K562 (cell line): ENCODE results near the gene COX10. TPM values are rescaled to one million over a fixed set of nuclear protein-coding genes. Genes with fewer than 3 reads are reported as not detected.

ENCODE experiments used
- ATAC-seq: fragments of 200-7000 bp; cut with Tn5 transposase; 3 replicates; pipeline ENCODE4 v1.9.1; 2020; ENCODE audit warnings: moderate library complexity
- BruUV-seq: library from RNA; stranded (reverse); fragments of 400-500 nt; replicated peaks from 2 replicates; lab custom pipeline; 2021; lab: Mats Ljungman, UMichigan
- CTCF ChIA-PET: fragments of 300-600 bp; formaldehyde crosslinking; extraction: SDS; loops from one replicate; lab custom pipeline; 2021; ENCODE audit warnings: low intra/inter-chr PET ratio; lab: Yijun Ruan, JAX
- POLR2A ChIA-PET: fragments of 300-600, 350-650 bp; sonication (Branson Sonifier 250); formaldehyde crosslinking; extraction: SDS; loops from one replicate; lab custom pipeline; 2021; ENCODE audit warnings: antibody characterized with exemption, inconsistent platforms; lab: Yijun Ruan, JAX
- DNase-seq, 4 experiments: peaks; one replicate each; pipeline versions ENCODE4 v3.0.0 to v3.0.0-alpha.2; 2011 to 2018; ENCODE audit warnings: low spot score in 3 of 4, mixed read lengths in 3 of 4; ENCODE audit errors: extremely low read depth in 1 of 4
- FAIRE-seq: peaks from 2 replicates; lab custom pipeline; 2011; peaks lifted over from hg19 to GRCh38; lab: Jason Lieb, UNC
- H2AFZ ChIP-seq: 2 replicates; pipeline ENCODE4 v1.6.0; 2011; ENCODE audit warnings: low read depth, low read length, control low read depth, inconsistent platforms
- H3K27ac ChIP-seq: fragments of 200-600 bp; 3 replicates; pipeline ENCODE4 v1.8.0; 2011; ENCODE audit warnings: low read depth, mild to moderate bottlenecking, control low read depth, inconsistent platforms, low read length, moderate library complexity, mixed read lengths; ENCODE audit errors: extremely low read depth
- H3K27me3 ChIP-seq, 2 experiments: fragments of 300-600 bp in 1 of 2; 2 replicates in 1 of 2; 3 replicates in 1 of 2; pipeline versions ENCODE4 v1.6.0 to v1.8.0; 2011; ENCODE audit warnings: inconsistent platforms in 2 of 2, low read length in 2 of 2, mild to moderate bottlenecking in 1 of 2, mixed read lengths in 1 of 2, moderate library complexity in 1 of 2; ENCODE audit not compliant: control insufficient read depth in 2 of 2, insufficient read depth in 2 of 2
- H3K36me3 ChIP-seq: fragments of 300-600 bp; 3 replicates; pipeline ENCODE4 v1.8.0; 2011; ENCODE audit warnings: mild to moderate bottlenecking, low read length, inconsistent platforms; ENCODE audit not compliant: control insufficient read depth, insufficient read depth
- H3K4me1 ChIP-seq, 2 experiments: fragments of 200-600 bp in 1 of 2; replicated peaks in 1 of 2; 2 replicates in 1 of 2; 3 replicates in 1 of 2; pipeline versions ENCODE4 v1.5.1 to v1.8.0; 2011; ENCODE audit warnings: inconsistent platforms in 2 of 2, low read length in 2 of 2, mild to moderate bottlenecking in 1 of 2, mixed read lengths in 1 of 2, moderate library complexity in 1 of 2; ENCODE audit not compliant: control insufficient read depth in 2 of 2, insufficient read depth in 2 of 2
- H3K4me2 ChIP-seq: 2 replicates; pipeline ENCODE4 v1.6.1; 2011; ENCODE audit warnings: low read length, control low read depth, inconsistent platforms, mixed read lengths; ENCODE audit not compliant: insufficient read depth
- H3K4me3 ChIP-seq: fragments of 200-600 bp; sonication (generic), shearing (Covaris generic); 2 replicates; pipeline ENCODE4 v1.5.1; 2016; ENCODE audit warnings: control low read depth, inconsistent platforms
- H3K79me2 ChIP-seq: fragments of 200-600 bp; 3 replicates; pipeline ENCODE4 v1.8.0; 2011; ENCODE audit warnings: low read length, inconsistent platforms; ENCODE audit not compliant: control insufficient read depth, insufficient read depth
- H3K9ac ChIP-seq, 2 experiments: 2 replicates each; pipeline versions ENCODE4 v1.6.0 to v1.6.1; 2011; ENCODE audit warnings: low read depth in 2 of 2, low read length in 2 of 2, control low read depth in 1 of 2, inconsistent platforms in 1 of 2, mild to moderate bottlenecking in 1 of 2, mixed read lengths in 1 of 2; ENCODE audit not compliant: insufficient read depth in 1 of 2
- H3K9me1 ChIP-seq: one replicate; pipeline ENCODE4 v1.6.0; 2011; ENCODE audit warnings: inconsistent platforms, mild to moderate bottlenecking, low read length, moderate library complexity; ENCODE audit not compliant: control insufficient read depth, insufficient read depth
- H3K9me3 ChIP-seq: replicated peaks from 2 replicates; pipeline ENCODE4 v1.5.1; 2011; ENCODE audit warnings: low read depth, low read length, inconsistent platforms; ENCODE audit not compliant: control insufficient read depth, insufficient read depth
- H4K20me1 ChIP-seq: replicated peaks from 2 replicates; pipeline ENCODE4 v1.6.1; 2011; ENCODE audit warnings: low read length, inconsistent platforms, mixed read lengths; ENCODE audit not compliant: control insufficient read depth, insufficient read depth
- ATF1 ChIP-seq, 2 experiments: fragments of 450-650 bp in 1 of 2; IDR thresholded peaks; 2 replicates each; pipeline ENCODE4 v1.6.1; 2016; ENCODE audit warnings: missing compliant biosample characterization in 1 of 2, missing genetic modification characterization in 1 of 2
- CAMTA2 ChIP-seq: fragments of 250-450 bp; sonication (Bioruptor Pico); conservative IDR thresholded peaks from 2 replicates; pipeline ENCODE4 v1.5.1; 2022
- E2F1 ChIP-seq: sonication (generic); formaldehyde crosslinking; IDR thresholded peaks from 2 replicates; pipeline ENCODE4 v1.8.1; 2023; ENCODE audit warnings: mild to moderate bottlenecking, missing genetic modification reagents, moderate library complexity
- IFI16 ChIP-seq: fragments of 250-450 bp; sonication (Bioruptor Pico); IDR thresholded peaks from 2 replicates; pipeline ENCODE4 v2.1.2; 2022; ENCODE audit warnings: mild to moderate bottlenecking, inconsistent platforms
- JUN ChIP-seq, 2 experiments: sonication (generic) in 1 of 2; formaldehyde crosslinking in 1 of 2; IDR thresholded peaks; 2 replicates each; pipeline versions ENCODE4 v1.6.1 to v1.8.0; 2012 to 2022; ENCODE audit warnings: borderline replicate concordance in 2 of 2, mild to moderate bottlenecking in 2 of 2, improper control_type of control experiment in 1 of 2, low read depth in 1 of 2, low read length in 1 of 2, missing genetic modification reagents in 1 of 2
- KAT2B ChIP-seq: IDR thresholded peaks from one replicate; pipeline ENCODE4 v1.6.1; 2012; ENCODE audit warnings: low read depth, mild to moderate bottlenecking, control low read depth, inconsistent platforms, low read length, moderate library complexity
- MBD2 ChIP-seq: sonication (generic); IDR thresholded peaks from 2 replicates; pipeline ENCODE4 v1.6.1; 2016; ENCODE audit warnings: low read depth, borderline replicate concordance
- MYC ChIP-seq, 2 experiments: fragments of 250-450 bp in 1 of 2; sonication (Bioruptor Pico) in 1 of 2; IDR thresholded peaks; 2 replicates each; pipeline versions ENCODE4 v1.5.1 to v1.6.1; 2012 to 2021; ENCODE audit warnings: low read depth in 2 of 2, borderline replicate concordance in 1 of 2, improper control_type of control experiment in 1 of 2, low read length in 1 of 2, mild to moderate bottlenecking in 1 of 2, moderate library complexity in 1 of 2
- NCOA1 ChIP-seq: fragments of 450-650 bp; IDR thresholded peaks from 2 replicates; pipeline ENCODE4 v1.6.1; 2016; ENCODE audit warnings: low read depth
- PHF21A ChIP-seq: fragments of 450-650 bp; IDR thresholded peaks from 2 replicates; pipeline ENCODE4 v1.6.1; 2017; ENCODE audit warnings: low read depth, borderline replicate concordance
- PYGO2 ChIP-seq: fragments of 450-650 bp; IDR thresholded peaks from 2 replicates; pipeline ENCODE4 v1.6.1; 2016; ENCODE audit warnings: mild to moderate bottlenecking, missing genetic modification characterization, moderate library complexity, missing compliant biosample characterization
- RBM15 ChIP-seq: fragments of 200-400 bp; formaldehyde crosslinking; IDR thresholded peaks from 2 replicates; pipeline ENCODE4 v1.6.1; 2018; ENCODE audit warnings: mild to moderate bottlenecking, low read length, moderate library complexity; ENCODE audit not compliant: insufficient read depth
- TRIM28 ChIP-seq: fragments of 450-650 bp; IDR thresholded peaks from 2 replicates; pipeline ENCODE4 v1.6.1; 2017
- ZNF668 ChIP-seq: fragments of 250-450 bp; sonication (Bioruptor Pico); IDR thresholded peaks from 2 replicates; pipeline ENCODE4 v1.8.0; 2022; ENCODE audit warnings: mild to moderate bottlenecking, inconsistent platforms
- WGBS: fragments of 100-300 bp; shearing (Covaris generic); methylation state at CpG from one replicate; pipeline ENCODE4 v1.1.6; 2016; ENCODE audit warnings: low coverage, mixed read lengths; ENCODE audit not compliant: insufficient coverage; ENCODE audit errors: missing lambda C conversion rate; 5-methylcytosine and 5-hydroxymethylcytosine counted together
- in situ Hi-C: fragments of 300-500 bp; cut with MboI; formaldehyde crosslinking; loops from 4 replicates; pipeline ENCODE4 v1.15.0; 2018; ENCODE audit warnings: inconsistent platforms, mixed read lengths
- intact Hi-C: fragments of 100-400 bp; cut with micrococcal nuclease; formaldehyde crosslinking; loops from 2 replicates; pipeline ENCODE4 v1.14.2; 2022
- polyA plus RNA-seq, 8 experiments: library from polyadenylated mRNA; depleted of rRNA in 4 of 8; stranded (reverse) in 5 of 8; unstranded in 3 of 8; fragments of >200 nt; fragmentation: Nextera tagmentation in 2 of 8; fragmentation: Illumina TruSeq in 1 of 8; extraction: Ambion mirVana in 2 of 8; extraction: Trizol in 1 of 8; gene quantifications; 2 replicates each; pipeline versions ENCODE4 v1.2.1 to v1.2.3, GENCODE V29; 2011 to 2014; ENCODE audit warnings: inconsistent platforms in 1 of 8, missing spikeins in 1 of 8
- total RNA-seq, 7 experiments: library from RNA; depleted of rRNA in 6 of 7; stranded (reverse); fragments of >200 nt in 6 of 7; fragmentation: Illumina TruSeq in 2 of 7; extraction: Trizol in 2 of 7; gene quantifications; 2 replicates each; pipeline versions ENCODE4 v1.2.1 to v1.2.3, GENCODE V29; 2011 to 2021; ENCODE audit warnings: low replicate concordance in 1 of 7
- TF ChIP-seq, protein P1 (sequence below): fragments of 450-650 bp; formaldehyde crosslinking; IDR thresholded peaks from 2 replicates; pipeline ENCODE4 v1.4.0; 2020; ENCODE audit warnings: mild to moderate bottlenecking, moderate library complexity
- TF ChIP-seq, protein P2 (sequence below): fragments of 450-650 bp; IDR thresholded peaks from 2 replicates; pipeline ENCODE4 v1.6.1; 2016; ENCODE audit warnings: low read depth, mild to moderate bottlenecking, moderate library complexity
- TF ChIP-seq, protein P3 (sequence below), 2 experiments: fragments of 450-650 bp in 1 of 2; sonication (generic) in 1 of 2; formaldehyde crosslinking; conservative IDR thresholded peaks; 2 replicates each; pipeline versions ENCODE4 v1.4.0 to v1.8.1; 2020 to 2022; ENCODE audit warnings: mild to moderate bottlenecking in 1 of 2, missing genetic modification reagents in 1 of 2

The COX10 gene
- total and polyA plus RNA-seq, 9 of the 15 experiments (the other 6 are each of a cell fraction or from before 2014, with no cell fraction given), result 10.3 to 26.4 (median 17.8) TPM

- no peak overlapping the region for H3K27ac ChIP-seq
- H3K4me2 ChIP-seq, result no peak overlapping the region
- no peaks in the 10 kb centered on the region for H3K9me1 ChIP-seq
- intact Hi-C loops, result no loop called here
- H3K36me3 ChIP-seq, result no peaks in the 10 kb centered on the region
- in situ Hi-C loops, result no loop called here
- DNase-seq (no peak), ATAC-seq (no peak), FAIRE-seq (no peak)
- no peaks in the 10 kb centered on the region for H3K9me3 ChIP-seq
- POLR2A ChIA-PET, result no interaction called here
- H2AFZ ChIP-seq, result no peak overlapping the region
- no peak overlapping the region for H3K9ac ChIP-seq
- CTCF ChIA-PET, result no interaction called here
- BruUV-seq, result no TSS peak
- no peaks in the 10 kb centered on the region; a peak in 1 of 5 replicates for H3K4me1 ChIP-seq
- no peaks in the 10 kb centered on the region for H3K79me2 ChIP-seq
- H3K27me3 ChIP-seq, result no peaks in the 10 kb centered on the region
- WGBS, result 54% methylated on average over 5 of the region's 7 CpGs
- H3K4me3 ChIP-seq, result no peak overlapping the region
- H4K20me1 ChIP-seq, result no peaks in the 10 kb centered on the region
- TF ChIP-seq PHF21A (no peak), CAMTA2 (CRISPR knock-in tag) (no peak), TRIM28 (no peak), JUN (IDR thresholded peaks at IDR 0.05; ENCODE audit: borderline replicate concordance, low read depth, low read length) (no peak), JUN (CRISPR knock-in tag; IDR thresholded peaks at IDR 0.05; ENCODE audit: borderline replicate concordance) (no peak), KAT2B (no peak), MYC (IDR thresholded peaks at IDR 0.05; ENCODE audit: low read depth, low read length) (no peak), MYC (CRISPR knock-in tag; IDR thresholded peaks at IDR 0.05; ENCODE audit: borderline replicate concordance, low read depth) (no peak), ZNF668 (CRISPR knock-in tag) (no peak), PYGO2 (tag) (no peak), MBD2 (no peak), E2F1 (no peak), IFI16 (no peak), ATF1 (CRISPR knock-in tag; IDR thresholded peaks at IDR 0.05) (no peak), ATF1 (tag; IDR thresholded peaks at IDR 0.05) (no peak), NCOA1 (no peak), RBM15 (no peak)
- TF ChIP-seq, protein P1, sequence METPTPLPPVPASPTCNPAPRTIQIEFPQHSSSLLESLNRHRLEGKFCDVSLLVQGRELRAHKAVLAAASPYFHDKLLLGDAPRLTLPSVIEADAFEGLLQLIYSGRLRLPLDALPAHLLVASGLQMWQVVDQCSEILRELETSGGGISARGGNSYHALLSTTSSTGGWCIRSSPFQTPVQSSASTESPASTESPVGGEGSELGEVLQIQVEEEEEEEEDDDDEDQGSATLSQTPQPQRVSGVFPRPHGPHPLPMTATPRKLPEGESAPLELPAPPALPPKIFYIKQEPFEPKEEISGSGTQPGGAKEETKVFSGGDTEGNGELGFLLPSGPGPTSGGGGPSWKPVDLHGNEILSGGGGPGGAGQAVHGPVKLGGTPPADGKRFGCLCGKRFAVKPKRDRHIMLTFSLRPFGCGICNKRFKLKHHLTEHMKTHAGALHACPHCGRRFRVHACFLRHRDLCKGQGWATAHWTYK (CRISPR knock-in tag), result no peak
- TF ChIP-seq, protein P2, sequence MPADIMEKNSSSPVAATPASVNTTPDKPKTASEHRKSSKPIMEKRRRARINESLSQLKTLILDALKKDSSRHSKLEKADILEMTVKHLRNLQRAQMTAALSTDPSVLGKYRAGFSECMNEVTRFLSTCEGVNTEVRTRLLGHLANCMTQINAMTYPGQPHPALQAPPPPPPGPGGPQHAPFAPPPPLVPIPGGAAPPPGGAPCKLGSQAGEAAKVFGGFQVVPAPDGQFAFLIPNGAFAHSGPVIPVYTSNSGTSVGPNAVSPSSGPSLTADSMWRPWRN, result no peak
- TF ChIP-seq, protein P3, sequence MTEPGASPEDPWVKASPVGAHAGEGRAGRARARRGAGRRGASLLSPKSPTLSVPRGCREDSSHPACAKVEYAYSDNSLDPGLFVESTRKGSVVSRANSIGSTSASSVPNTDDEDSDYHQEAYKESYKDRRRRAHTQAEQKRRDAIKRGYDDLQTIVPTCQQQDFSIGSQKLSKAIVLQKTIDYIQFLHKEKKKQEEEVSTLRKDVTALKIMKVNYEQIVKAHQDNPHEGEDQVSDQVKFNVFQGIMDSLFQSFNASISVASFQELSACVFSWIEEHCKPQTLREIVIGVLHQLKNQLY (CRISPR knock-in tag; conservative IDR thresholded peaks at IDR 0.05), result no peak
Measured at GRCh38 chr17:14227052-14227451, 157.7 kb downstream of the COX10 start.
